Activated B cell treated with CpG ODN at 0.5 μM for 24 hours (primary cell): ENCODE data around the gene FCER2. TPM values are rescaled to one million over a fixed set of nuclear protein-coding genes. Genes with fewer than 3 reads are reported as not detected.

Experiments
- ATAC-seq: fragments of 200-7000 bp; cut with Tn5 transposase; one replicate; pipeline ENCODE4 v1.10.0; 2021; ENCODE audit warnings: low read depth, mild to moderate bottlenecking, moderate library complexity
- CTCF ChIA-PET: fragments of 350-600 bp; sonication (Branson Sonifier 250); formaldehyde crosslinking; loops from one replicate; lab custom pipeline; 2021; ENCODE audit warnings: antibody characterized with exemption; lab: Charles Lee
- POLR2A ChIA-PET: fragments of 350-600 bp; sonication (Branson Sonifier 250); formaldehyde crosslinking; loops from one replicate; lab custom pipeline; 2021; ENCODE audit warnings: antibody characterized with exemption; lab: Charles Lee
- DNase-seq: peaks from one replicate; pipeline ENCODE4 v3.0.0; 2022
- H3K27ac Mint-ChIP-seq: one replicate; pipeline ENCODE4 v1.8.0; 2020; ENCODE audit warnings: mixed read lengths
- H3K27me3 Mint-ChIP-seq: one replicate; pipeline ENCODE4 v1.8.0; 2021; ENCODE audit warnings: mixed read lengths
- H3K36me3 Mint-ChIP-seq: one replicate; pipeline ENCODE4 v1.8.0; 2021; ENCODE audit warnings: low read depth, mixed read lengths
- H3K4me1 Mint-ChIP-seq: one replicate; pipeline ENCODE4 v1.8.0; 2021; ENCODE audit warnings: mixed read lengths
- H3K4me3 Mint-ChIP-seq: one replicate; pipeline ENCODE4 v1.8.0; 2020; ENCODE audit warnings: mild to moderate bottlenecking, mixed read lengths
- H3K9me3 Mint-ChIP-seq: one replicate; pipeline ENCODE4 v1.8.0; 2020; ENCODE audit warnings: mixed read lengths
- CTCF ChIP-seq: fragments of 200-600 bp; IDR thresholded peaks from one replicate; pipeline ENCODE4 v1.8.0; 2022; ENCODE audit warnings: antibody characterized with exemption, mild to moderate bottlenecking
- intact Hi-C: fragments of 100-400 bp; cut with micrococcal nuclease; formaldehyde crosslinking; loops from one replicate; pipeline ENCODE4 v1.15.1; 2024
- total RNA-seq: library from RNA; stranded (reverse); gene quantifications from 2 replicates; pipeline ENCODE4 v1.2.3, GENCODE V29; 2022

FCER2 gene
- total RNA-seq, 1 donor from 2014 or later: 193 TPM

GRCh38 chr19:7648265-7649014 is 53.5 kb downstream of the FCER2 start:
- no peak for DNase-seq
- H3K27ac Mint-ChIP-seq: no peak overlapping the region
- intact Hi-C loops: no loop called here
- ChIA-PET POLR2A (interaction anchor here (0.7 to 0.8 kb wide), 2 partner anchors 9 to 245 kb away, joined by 4 read pairs; no protein-coding TSS in a partner anchor), CTCF (interaction anchor here (1.4 kb wide), 2 partner anchors 32 to 80 kb away, joined by 4 to 6 read pairs; partner anchors contain the start of gene TRAPPC5)
- peaks cover 26% of the 10 kb centered on the region for H3K36me3 Mint-ChIP-seq
- ATAC-seq: no peak
- H3K4me1 Mint-ChIP-seq: peaks cover 8% of the 10 kb centered on the region
- no peaks in the 10 kb centered on the region for H3K9me3 Mint-ChIP-seq
- H3K4me3 Mint-ChIP-seq: no peak overlapping the region
- H3K27me3 Mint-ChIP-seq: no peaks in the 10 kb centered on the region
- no peak for TF ChIP-seq CTCF

GRCh38 chr19:7647156-7647555 is 54.8 kb downstream of the FCER2 start:
- ChIA-PET CTCF (no interaction called here), POLR2A (no interaction called here)
- Mint-ChIP-seq H3K27ac (no peak overlapping the region), H3K4me3 (no peak overlapping the region), H3K36me3 (peaks cover 35% of the 10 kb centered on the region), H3K27me3 (no peaks in the 10 kb centered on the region), H3K9me3 (no peaks in the 10 kb centered on the region), H3K4me1 (peaks cover 3% of the 10 kb centered on the region)
- intact Hi-C loops: no loop called here
- DNase-seq (no peak), ATAC-seq (no peak)
- TF ChIP-seq CTCF: no peak

GRCh38 chr19:7646426-7646700 is 55.6 kb downstream of the FCER2 start:
- intact Hi-C loops: no loop called here
- Mint-ChIP-seq H3K27ac (no peak overlapping the region), H3K4me1 (no peaks in the 10 kb centered on the region), H3K27me3 (no peaks in the 10 kb centered on the region), H3K36me3 (peaks cover 35% of the 10 kb centered on the region), H3K4me3 (no peak overlapping the region), H3K9me3 (no peaks in the 10 kb centered on the region)
- ATAC-seq: no peak
- CTCF ChIA-PET: no interaction called here
- TF ChIP-seq CTCF: no peak
- DNase-seq: no peak
- POLR2A ChIA-PET: no interaction called here

- TF ChIP-seq CTCF: no peak
- Mint-ChIP-seq H3K4me3 (no peak overlapping the region), H3K27me3 (no peaks in the 10 kb centered on the region), H3K36me3 (peaks cover 35% of the 10 kb centered on the region), H3K4me1 (no peaks in the 10 kb centered on the region), H3K9me3 (no peaks in the 10 kb centered on the region), H3K27ac (no peak overlapping the region)
- CTCF ChIA-PET: no interaction called here
- intact Hi-C loops: no loop called here
- POLR2A ChIA-PET: no interaction called here
- ATAC-seq (no peak), DNase-seq (no peak)
These were observed 56.1 kb downstream of the FCER2 start for GRCh38 chr19:7645656-7646425.

- POLR2A ChIA-PET: interaction anchor here (0.6 kb wide), 1 partner anchor 17 kb away, joined by 3 read pairs; no protein-coding TSS in a partner anchor
- DNase-seq (no peak), ATAC-seq (no peak)
- CTCF ChIA-PET: interaction anchor here (1.6 kb wide), 1 partner anchor 8 kb away, joined by 5 read pairs; no protein-coding TSS in a partner anchor
- Mint-ChIP-seq H3K36me3 (peaks cover 39% of the 10 kb centered on the region), H3K4me3 (no peak overlapping the region), H3K9me3 (no peaks in the 10 kb centered on the region), H3K27ac (no peak overlapping the region), H3K4me1 (no peaks in the 10 kb centered on the region), H3K27me3 (no peaks in the 10 kb centered on the region)
- intact Hi-C loops: no loop called here
- TF ChIP-seq CTCF: no peak
These were observed 56.8 kb downstream of the FCER2 start for GRCh38 chr19:7645163-7645562.
